H9 (cell line): ENCODE measurements around the gene L1CAM. TPM values are rescaled to one million over a fixed set of nuclear protein-coding genes. Genes with fewer than 3 reads are reported as not detected.

Experiments used
- DNase-seq: peaks from one replicate; pipeline ENCODE4 v3.0.0-alpha.2; 2017
- H2AFZ ChIP-seq: one replicate; pipeline ENCODE4 v1.6.1; 2013; ENCODE audit warnings: mild to moderate bottlenecking, low read length, control low read depth, moderate library complexity
- H2AK5ac ChIP-seq: 2 replicates; pipeline ENCODE4 v1.6.1; 2013; ENCODE audit warnings: low read length, control low read depth, mixed read lengths; ENCODE audit not compliant: insufficient read length
- H2BK120ac ChIP-seq: one replicate; pipeline ENCODE4 v1.6.1; 2013; ENCODE audit warnings: low read depth, mild to moderate bottlenecking, low read length, control low read depth, inconsistent platforms; ENCODE audit not compliant: poor library complexity, severe bottlenecking
- H2BK12ac ChIP-seq: 2 replicates; pipeline ENCODE4 v1.6.1; 2013; ENCODE audit warnings: low read length, control low read depth, mixed read lengths, low read depth; ENCODE audit not compliant: insufficient read length
- H2BK15ac ChIP-seq: 2 replicates; pipeline ENCODE4 v1.6.1; 2013; ENCODE audit warnings: low read depth, low read length, control low read depth
- H2BK20ac ChIP-seq: one replicate; pipeline ENCODE4 v1.6.1; 2013; ENCODE audit warnings: low read depth, mild to moderate bottlenecking, low read length, control low read depth, inconsistent platforms; ENCODE audit not compliant: poor library complexity, severe bottlenecking
- H2BK5ac ChIP-seq: 2 replicates; pipeline ENCODE4 v1.6.1; 2013; ENCODE audit warnings: low read length, control low read depth, mixed read lengths; ENCODE audit not compliant: insufficient read length
- H3K14ac ChIP-seq: 2 replicates; pipeline ENCODE4 v1.6.1; 2013; ENCODE audit warnings: low read length, control low read depth; ENCODE audit not compliant: insufficient read depth
- H3K18ac ChIP-seq: 2 replicates; pipeline ENCODE4 v1.6.1; 2013; ENCODE audit warnings: low read depth, mild to moderate bottlenecking, mixed read lengths, low read length, control low read depth; ENCODE audit not compliant: insufficient read length
- H3K23ac ChIP-seq: 2 replicates; pipeline ENCODE4 v1.6.1; 2013; ENCODE audit warnings: low read length, control low read depth, mixed read lengths, low read depth; ENCODE audit not compliant: insufficient read length
- H3K23me2 ChIP-seq: 2 replicates; pipeline ENCODE4 v1.6.1; 2013; ENCODE audit warnings: low read depth, mild to moderate bottlenecking, mixed read lengths, low read length, control low read depth; ENCODE audit not compliant: insufficient read length, poor library complexity, severe bottlenecking
- H3K27ac ChIP-seq: 2 replicates; pipeline ENCODE4 v1.5.1; 2013; ENCODE audit warnings: low read length, control low read depth, mixed read lengths, low read depth; ENCODE audit not compliant: insufficient read length
- H3K27me3 ChIP-seq: 2 replicates; pipeline ENCODE4 v1.6.1; 2013; ENCODE audit warnings: low read length, control low read depth, inconsistent platforms; ENCODE audit not compliant: insufficient read depth
- H3K4ac ChIP-seq: 2 replicates; pipeline ENCODE4 v1.6.1; 2013; ENCODE audit warnings: low read depth, mild to moderate bottlenecking, control low read depth, inconsistent platforms, low read length, moderate library complexity
- H3K4me1 ChIP-seq: 2 replicates; pipeline ENCODE4 v1.6.1; 2013; ENCODE audit warnings: low read length, control low read depth, inconsistent platforms; ENCODE audit not compliant: insufficient read depth
- H3K4me2 ChIP-seq: 2 replicates; pipeline ENCODE4 v1.6.1; 2013; ENCODE audit warnings: low read length, control low read depth, mixed read lengths; ENCODE audit not compliant: insufficient read length, insufficient read depth
- H3K56ac ChIP-seq: 2 replicates; pipeline ENCODE4 v1.6.1; 2013; ENCODE audit warnings: low read depth, mild to moderate bottlenecking, mixed read lengths, low read length, control low read depth; ENCODE audit not compliant: insufficient read length
- H3K79me1 ChIP-seq: 2 replicates; pipeline ENCODE4 v1.6.1; 2013; ENCODE audit warnings: low read depth, mild to moderate bottlenecking, moderate library complexity, low read length, control low read depth, inconsistent platforms; ENCODE audit not compliant: insufficient read depth, poor library complexity, severe bottlenecking
- H3K79me2 ChIP-seq: 2 replicates; pipeline ENCODE4 v1.6.1; 2013; ENCODE audit warnings: low read length, control low read depth, inconsistent platforms; ENCODE audit not compliant: insufficient read depth
- H3K9ac ChIP-seq: 2 replicates; pipeline ENCODE4 v1.6.1; 2013; ENCODE audit warnings: low read length, control low read depth, mixed read lengths; ENCODE audit not compliant: insufficient read length; ENCODE audit errors: extremely low read depth
- H3K9me3 ChIP-seq: one replicate; pipeline ENCODE4 v1.6.1; 2013; ENCODE audit warnings: low read depth, low read length, inconsistent platforms; ENCODE audit not compliant: control insufficient read depth
- H3T11ph ChIP-seq: one replicate; pipeline ENCODE4 v1.6.1; 2013; ENCODE audit warnings: mild to moderate bottlenecking, low read length, control low read depth, inconsistent platforms
- H4K20me1 ChIP-seq: one replicate; pipeline ENCODE4 v1.6.1; 2013; ENCODE audit not compliant: control insufficient read depth, insufficient read length, insufficient read depth
- H4K5ac ChIP-seq: 2 replicates; pipeline ENCODE4 v1.6.1; 2013; ENCODE audit warnings: low read depth, mild to moderate bottlenecking, mixed read lengths, low read length, control low read depth; ENCODE audit not compliant: insufficient read length
- H4K8ac ChIP-seq: replicated peaks from 2 replicates; pipeline ENCODE4 v1.6.1; 2013; ENCODE audit warnings: low read length, control low read depth, mixed read lengths, low read depth; ENCODE audit not compliant: insufficient read length
- H4K91ac ChIP-seq: 2 replicates; pipeline ENCODE4 v1.6.1; 2013; ENCODE audit warnings: low read depth, mild to moderate bottlenecking, moderate library complexity, mixed read lengths, low read length, control low read depth; ENCODE audit not compliant: insufficient read length
- H3K27ac Mint-ChIP-seq, 3 experiments: 2 replicates in 2 of 3; 3 replicates in 1 of 3; pipeline ENCODE4 v1.8.0; 2020 to 2021; ENCODE audit warnings: mixed read lengths in 3 of 3, mild to moderate bottlenecking in 1 of 3, moderate library complexity in 1 of 3
- H3K27me3 Mint-ChIP-seq: 2 replicates; pipeline ENCODE4 v1.8.0; 2021; ENCODE audit warnings: low read depth, mild to moderate bottlenecking, moderate library complexity, mixed read lengths
- H3K36me3 Mint-ChIP-seq, 3 experiments: 2 replicates in 2 of 3; 3 replicates in 1 of 3; pipeline ENCODE4 v1.8.0; 2020 to 2021; ENCODE audit warnings: low read depth in 3 of 3, mixed read lengths in 3 of 3; ENCODE audit not compliant: insufficient read depth in 1 of 3
- H3K4me1 Mint-ChIP-seq, 2 experiments: 2 replicates each; pipeline ENCODE4 v1.8.0; 2020; ENCODE audit warnings: mixed read lengths in 2 of 2
- H3K4me3 Mint-ChIP-seq, 2 experiments: 2 replicates in 1 of 2; 3 replicates in 1 of 2; pipeline ENCODE4 v1.8.0; 2020 to 2021; ENCODE audit warnings: mild to moderate bottlenecking in 2 of 2, mixed read lengths in 2 of 2, moderate library complexity in 1 of 2
- H3K9me3 Mint-ChIP-seq, 2 experiments: 2 replicates in 1 of 2; 3 replicates in 1 of 2; pipeline ENCODE4 v1.8.0; 2020; ENCODE audit warnings: mild to moderate bottlenecking in 2 of 2, mixed read lengths in 2 of 2, moderate library complexity in 1 of 2
- CTCF ChIP-seq: fragments of 200-600 bp; sonication (generic); conservative IDR thresholded peaks from 3 replicates; pipeline ENCODE4 v1.8.0; 2021; ENCODE audit warnings: antibody characterized with exemption, mild to moderate bottlenecking
- WGBS: extraction: QIAGEN DNeasy Blood & Tissue Kit; methylation state at CpG from one replicate; pipeline ENCODE4 v1.1.7; 2013; ENCODE audit warnings: missing lambda C conversion rate, low lambda C conversion rate, mixed read lengths; ENCODE audit not compliant: insufficient read length; ENCODE audit errors: extremely low coverage; 5-methylcytosine and 5-hydroxymethylcytosine counted together
- total RNA-seq: library from RNA; stranded (reverse); gene quantifications from 2 replicates; pipeline ENCODE4 v1.2.1, GENCODE V29; 2021

L1CAM gene
- total RNA-seq, 1 experiment from 2014 or later = 22.7 TPM

GRCh38 chrX:153931151-153931550 is 45.2 kb upstream of the L1CAM start:
- Histone ChIP-seq H2BK5ac (no peak overlapping the region), H3K4ac (no peak overlapping the region), H2AK5ac (no peak overlapping the region), H3K14ac (no peak overlapping the region), H4K91ac (no peak overlapping the region), H3K79me2 (no peaks in the 10 kb centered on the region; the same call in 1 of the 2 replicates), H2BK15ac (no peak overlapping the region), H2AFZ (no peak overlapping the region), H3K9me3 (peaks cover 22% of the 10 kb centered on the region), H3K23me2 (peaks cover 21% of the 10 kb centered on the region), H3K79me1 (no peaks in the 10 kb centered on the region), H2BK12ac (no peak overlapping the region), H3K27ac (no peak overlapping the region), H4K5ac (no peak overlapping the region), H3K4me1 (no peaks in the 10 kb centered on the region), H4K8ac (no peak overlapping the region), H3K4me2 (no peak overlapping the region), H3T11ph (no peak overlapping the region), H4K20me1 (no peaks in the 10 kb centered on the region), H3K9ac (no peak overlapping the region), H3K18ac (no peak overlapping the region), H3K27me3 (no peaks in the 10 kb centered on the region), H2BK120ac (no peak overlapping the region), H3K23ac (no peak overlapping the region), H3K56ac (no peak overlapping the region), H2BK20ac (no peak overlapping the region)
- H3K4me1 Mint-ChIP-seq = peaks cover 2 to 32% of the 10 kb centered on the region in 2 experiments
- H3K9me3 Mint-ChIP-seq = peaks cover 54 to 66% of the 10 kb centered on the region in 2 experiments
- peaks cover 19 to 47% (median 26%) of the 10 kb centered on the region in 3 experiments for H3K36me3 Mint-ChIP-seq
- TF ChIP-seq CTCF = no peak
- peak overlapping the region in 1 of 3 experiments; percentile 60; a peak in 1 of 7 replicates for H3K27ac Mint-ChIP-seq
- DNase-seq = no peak
- no CpG with 5 or more reads among the region's 8 CpGs for WGBS
- peak overlapping the region in 1 of 2 experiments; percentile 4; a peak in 1 of 5 replicates for H3K4me3 Mint-ChIP-seq
- H3K27me3 Mint-ChIP-seq = no peaks in the 10 kb centered on the region
